CD4-positive, alpha-beta T cell (primary cell): ENCODE results near the gene SLC24A3. TPM values are rescaled to one million over a fixed set of nuclear protein-coding genes. Genes with fewer than 3 reads are reported as not detected.

Source experiments
- ATAC-seq: fragments of 200-7000 bp; cut with Tn5 transposase; one replicate; pipeline ENCODE4 v1.10.0; 2022; ENCODE audit warnings: mild to moderate bottlenecking; ENCODE audit not compliant: poor library complexity
- CTCF ChIA-PET: fragments of 350-600 bp; sonication (Branson Sonifier 250); formaldehyde crosslinking; loops from one replicate; lab custom pipeline; 2021; ENCODE audit warnings: antibody characterized with exemption, inconsistent platforms; lab: Charles Lee
- POLR2A ChIA-PET: fragments of 350-600 bp; sonication (Branson Sonifier 250); formaldehyde crosslinking; loops from one replicate; lab custom pipeline; 2021; ENCODE audit warnings: antibody characterized with exemption, inconsistent platforms; lab: Charles Lee
- DNase-seq, 14 experiments: peaks; one replicate each; pipeline ENCODE4 v3.0.0-alpha.2; 2013 to 2020; ENCODE audit warnings: mixed read lengths in 2 of 14
- H3K27ac ChIP-seq, 2 donors: one replicate each; pipeline versions ENCODE4 v1.5.1 to v1.7.0; 2013; ENCODE audit warnings: low read length in 2 of 2, low read depth in 1 of 2, mild to moderate bottlenecking in 1 of 2
- H3K27me3 ChIP-seq, 2 experiments: 1 replicate in 1 of 2; 2 replicates in 1 of 2; pipeline versions ENCODE4 v1.6.1 to v1.7.0; 2013; ENCODE audit warnings: low read length in 2 of 2, control low read depth in 1 of 2, mild to moderate bottlenecking in 1 of 2, moderate library complexity in 1 of 2; ENCODE audit not compliant: insufficient read depth in 2 of 2, control insufficient read depth in 1 of 2
- H3K36me3 ChIP-seq: one replicate; pipeline ENCODE4 v1.6.1; 2013; ENCODE audit warnings: low read length, control low read depth; ENCODE audit not compliant: insufficient read depth
- H3K4me1 ChIP-seq: one replicate; pipeline ENCODE4 v1.6.1; 2013; ENCODE audit warnings: low read length, control low read depth; ENCODE audit not compliant: insufficient read depth
- H3K4me3 ChIP-seq: one replicate; pipeline ENCODE4 v1.5.1; 2013; ENCODE audit warnings: mild to moderate bottlenecking, low read length, moderate library complexity
- H3K9me3 ChIP-seq, 2 experiments: 1 replicate in 1 of 2; 2 replicates in 1 of 2; pipeline versions ENCODE4 v1.6.1 to v1.7.0; 2013; ENCODE audit warnings: low read length in 2 of 2, mild to moderate bottlenecking in 2 of 2, control low read depth in 1 of 2, moderate library complexity in 1 of 2; ENCODE audit not compliant: control insufficient read depth in 1 of 2, insufficient read depth in 1 of 2
- H3K27ac Mint-ChIP-seq: one replicate; pipeline ENCODE4 v1.8.0; 2020; ENCODE audit warnings: mixed read lengths
- H3K27me3 Mint-ChIP-seq: one replicate; pipeline ENCODE4 v1.8.0; 2021; ENCODE audit warnings: mixed read lengths
- H3K36me3 Mint-ChIP-seq: one replicate; pipeline ENCODE4 v1.8.0; 2021; ENCODE audit warnings: low read depth, mixed read lengths
- H3K4me1 Mint-ChIP-seq: one replicate; pipeline ENCODE4 v1.8.0; 2021; ENCODE audit warnings: low read depth, mixed read lengths
- H3K4me3 Mint-ChIP-seq: one replicate; pipeline ENCODE4 v1.8.0; 2020; ENCODE audit warnings: mild to moderate bottlenecking, mixed read lengths
- H3K9me3 Mint-ChIP-seq: one replicate; pipeline ENCODE4 v1.8.0; 2020; ENCODE audit warnings: mixed read lengths
- intact Hi-C, 2 experiments: fragments of 100-400 bp; cut with DNase I in 1 of 2; cut with micrococcal nuclease in 1 of 2; formaldehyde crosslinking; loops; one replicate each; pipeline versions ENCODE4 v1.15.1 to v1.9.0; 2023 to 2025; cut with DNase I, micrococcal nuclease
- total RNA-seq, 174 experiments: library from RNA in 2 of 174; stranded (reverse) in 2 of 174; gene quantifications; one replicate each; pipeline ENCODE4 v1.2.3 and lab custom pipeline; 2021 to 2026
- TF ChIP-seq, protein P1 (sequence below): fragments of 200-600 bp; IDR thresholded peaks from one replicate; pipeline ENCODE4 v1.8.0; 2022; ENCODE audit warnings: antibody characterized with exemption, mild to moderate bottlenecking

The SLC24A3 gene
- total RNA-seq, 2 experiments from 2014 or later: not detected

DNA sequence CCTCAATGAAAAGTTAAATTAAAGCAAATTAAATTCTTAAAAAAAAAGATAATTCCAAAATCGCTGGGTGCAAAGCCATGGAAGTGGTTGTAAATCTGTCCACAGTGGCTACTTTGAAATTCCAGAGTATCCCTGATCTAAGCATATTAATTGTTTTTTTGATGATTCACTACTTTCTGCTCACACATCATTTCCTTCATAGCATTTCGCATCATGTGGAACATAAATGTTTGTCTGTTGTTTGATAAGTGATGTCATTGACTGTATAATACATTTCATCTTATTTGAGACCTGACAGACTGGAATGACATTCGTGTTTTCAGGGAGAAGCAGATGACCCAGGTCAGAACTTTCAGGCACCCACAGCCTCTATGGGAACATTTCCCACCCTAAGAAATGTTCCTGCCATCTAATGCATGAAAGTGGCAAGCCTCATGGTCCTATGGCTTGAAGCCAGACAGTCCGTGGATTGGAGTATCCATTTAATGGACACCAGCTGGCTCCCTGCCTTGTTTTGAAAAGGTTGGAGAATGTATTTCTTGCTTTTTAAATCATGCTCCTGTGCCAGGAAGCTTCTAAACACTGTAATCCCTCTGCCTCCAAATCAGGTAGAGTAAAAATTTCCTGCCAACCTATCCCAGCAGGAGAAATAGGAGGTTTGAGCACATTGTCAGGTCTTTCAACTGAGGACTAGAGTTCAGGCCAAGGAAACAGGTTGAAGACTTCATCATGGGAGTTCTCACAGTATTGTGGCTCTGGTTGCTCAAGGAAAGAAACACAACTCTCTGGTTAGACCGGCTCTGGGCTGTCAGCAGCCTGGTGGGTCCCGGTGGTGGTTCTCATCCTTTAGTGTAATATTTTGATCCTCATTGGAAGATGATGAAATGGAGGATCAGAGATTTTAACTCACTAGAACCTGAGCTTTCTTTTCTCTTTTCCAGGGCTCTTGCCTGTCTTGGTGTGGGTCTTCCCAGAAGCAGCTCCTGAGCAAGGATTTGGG, 157.9 kb downstream of the SLC24A3 start:
- Mint-ChIP-seq H3K4me1 (no peaks in the 10 kb centered on the region), H3K27ac (no peak overlapping the region), H3K27me3 (no peaks in the 10 kb centered on the region), H3K9me3 (no peaks in the 10 kb centered on the region), H3K4me3 (no peak overlapping the region), H3K36me3 (no peaks in the 10 kb centered on the region)
- TF ChIP-seq, protein P1, sequence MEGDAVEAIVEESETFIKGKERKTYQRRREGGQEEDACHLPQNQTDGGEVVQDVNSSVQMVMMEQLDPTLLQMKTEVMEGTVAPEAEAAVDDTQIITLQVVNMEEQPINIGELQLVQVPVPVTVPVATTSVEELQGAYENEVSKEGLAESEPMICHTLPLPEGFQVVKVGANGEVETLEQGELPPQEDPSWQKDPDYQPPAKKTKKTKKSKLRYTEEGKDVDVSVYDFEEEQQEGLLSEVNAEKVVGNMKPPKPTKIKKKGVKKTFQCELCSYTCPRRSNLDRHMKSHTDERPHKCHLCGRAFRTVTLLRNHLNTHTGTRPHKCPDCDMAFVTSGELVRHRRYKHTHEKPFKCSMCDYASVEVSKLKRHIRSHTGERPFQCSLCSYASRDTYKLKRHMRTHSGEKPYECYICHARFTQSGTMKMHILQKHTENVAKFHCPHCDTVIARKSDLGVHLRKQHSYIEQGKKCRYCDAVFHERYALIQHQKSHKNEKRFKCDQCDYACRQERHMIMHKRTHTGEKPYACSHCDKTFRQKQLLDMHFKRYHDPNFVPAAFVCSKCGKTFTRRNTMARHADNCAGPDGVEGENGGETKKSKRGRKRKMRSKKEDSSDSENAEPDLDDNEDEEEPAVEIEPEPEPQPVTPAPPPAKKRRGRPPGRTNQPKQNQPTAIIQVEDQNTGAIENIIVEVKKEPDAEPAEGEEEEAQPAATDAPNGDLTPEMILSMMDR: no peak
- ATAC-seq (no peak), DNase-seq (no peak)
- no peaks in the 10 kb centered on the region for H3K4me1 ChIP-seq
- intact Hi-C loops: no loop called here
- POLR2A ChIA-PET: no interaction called here
- no peak overlapping the region for H3K27ac ChIP-seq
- no peaks in the 10 kb centered on the region for H3K27me3 ChIP-seq
- no peak overlapping the region for H3K4me3 ChIP-seq
- peaks cover 0 to 15% of the 10 kb centered on the region in 2 experiments for H3K9me3 ChIP-seq
- no peaks in the 10 kb centered on the region for H3K36me3 ChIP-seq
- CTCF ChIA-PET: no interaction called here

DNA sequence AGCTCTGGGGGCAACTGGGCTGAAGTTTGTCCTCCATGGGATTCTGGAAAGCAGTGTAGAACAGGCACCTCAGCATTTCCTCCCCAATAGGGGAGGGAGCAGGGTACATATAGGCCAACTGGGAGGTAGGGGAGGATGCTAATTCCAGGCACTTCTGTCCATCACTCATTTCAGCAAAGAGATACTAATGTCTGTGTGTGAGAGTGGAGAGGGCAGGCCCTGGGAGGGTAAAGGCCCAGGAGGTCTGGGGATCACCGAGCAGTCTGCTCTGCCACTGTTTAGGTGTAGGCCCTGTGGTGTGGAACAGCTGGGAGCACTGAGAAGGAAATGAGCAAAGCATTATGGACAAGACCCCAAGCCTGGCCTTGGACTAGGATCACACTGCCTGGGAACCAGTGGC, 158.7 kb downstream of the SLC24A3 start:
- DNase-seq (no peak), ATAC-seq (no peak)
- H3K27me3 ChIP-seq: no peaks in the 10 kb centered on the region
- H3K36me3 ChIP-seq: no peaks in the 10 kb centered on the region
- ChIA-PET POLR2A (no interaction called here), CTCF (no interaction called here)
- no peak overlapping the region for H3K4me3 ChIP-seq
- no peak overlapping the region for H3K4me3 Mint-ChIP-seq
- H3K4me1 ChIP-seq: no peaks in the 10 kb centered on the region
- H3K9me3 Mint-ChIP-seq: no peaks in the 10 kb centered on the region
- H3K36me3 Mint-ChIP-seq: no peaks in the 10 kb centered on the region
- no peaks in the 10 kb centered on the region for H3K27me3 Mint-ChIP-seq
- intact Hi-C loops: no loop called here
- H3K9me3 ChIP-seq: peaks cover 0 to 18% of the 10 kb centered on the region in 2 experiments
- TF ChIP-seq, protein P1: no peak
- H3K4me1 Mint-ChIP-seq: no peaks in the 10 kb centered on the region
- no peak overlapping the region for H3K27ac ChIP-seq
- no peak overlapping the region for H3K27ac Mint-ChIP-seq

DNA sequence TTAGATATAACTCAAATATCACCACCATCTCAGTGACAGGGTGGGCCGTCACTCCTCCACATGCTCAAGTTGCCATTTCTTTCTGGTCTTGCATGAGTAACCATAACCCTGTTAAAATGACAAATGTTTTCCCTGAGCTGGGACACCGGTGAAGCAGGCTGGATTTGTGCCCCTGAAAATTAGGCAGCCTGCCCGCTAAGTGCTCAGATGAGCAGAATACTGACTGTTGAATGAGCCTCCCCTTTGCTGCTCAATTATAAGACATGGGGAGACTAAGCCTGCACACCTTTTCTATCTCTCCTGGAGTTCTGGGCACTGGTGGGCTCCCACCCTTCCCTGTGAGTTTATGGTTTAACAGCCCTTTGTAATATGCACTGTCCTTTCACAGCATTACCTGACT, 161.8 kb downstream of the SLC24A3 start:
- CTCF ChIA-PET: no interaction called here
- Histone ChIP-seq H3K9me3 (peaks cover 0 to 14% of the 10 kb centered on the region in 2 experiments), H3K36me3 (no peaks in the 10 kb centered on the region), H3K4me3 (no peak overlapping the region), H3K27me3 (no peaks in the 10 kb centered on the region), H3K4me1 (no peaks in the 10 kb centered on the region), H3K27ac (no peak overlapping the region)
- no peak for DNase-seq
- no peaks in the 10 kb centered on the region for H3K27me3 Mint-ChIP-seq
- no peak overlapping the region for H3K27ac Mint-ChIP-seq
- intact Hi-C loops: no loop called here
- H3K36me3 Mint-ChIP-seq: no peaks in the 10 kb centered on the region
- ATAC-seq: no peak
- TF ChIP-seq, protein P1: no peak
- POLR2A ChIA-PET: no interaction called here
- H3K4me1 Mint-ChIP-seq: no peaks in the 10 kb centered on the region
- peaks cover 5% of the 10 kb centered on the region for H3K9me3 Mint-ChIP-seq
- no peak overlapping the region for H3K4me3 Mint-ChIP-seq
